Liver (tissue), 9 donors: ENCODE results near the gene LLPH. TPM values are rescaled to one million over a fixed set of nuclear protein-coding genes. Genes with fewer than 3 reads are reported as not detected.

Experiments used
- DNase-seq: peaks from one replicate; pipeline ENCODE4 v3.0.0-alpha.2; 2017; ENCODE audit warnings: low spot score
- H3K27ac ChIP-seq, 2 donors: one replicate each; pipeline ENCODE4 v1.7.0; 2013; ENCODE audit warnings: inconsistent platforms in 2 of 2, low read length in 2 of 2, control low read depth in 1 of 2, low read depth in 1 of 2, mild to moderate bottlenecking in 1 of 2
- H3K27me3 ChIP-seq, 4 donors: one replicate each; pipeline versions ENCODE4 v1.6.1 to v1.7.0; 2013; ENCODE audit warnings: low read length in 3 of 4, inconsistent platforms in 1 of 4, mild to moderate bottlenecking in 1 of 4, moderate library complexity in 1 of 4; ENCODE audit not compliant: control insufficient read depth in 4 of 4, insufficient read depth in 4 of 4
- H3K36me3 ChIP-seq, 4 donors: one replicate each; pipeline versions ENCODE4 v1.6.1 to v1.7.0; 2013; ENCODE audit warnings: low read length in 3 of 4, mild to moderate bottlenecking in 3 of 4, low read depth in 1 of 4, moderate library complexity in 1 of 4; ENCODE audit not compliant: control insufficient read depth in 4 of 4, insufficient read depth in 3 of 4
- H3K4me1 ChIP-seq, 4 donors: one replicate each; pipeline versions ENCODE4 v1.6.1 to v1.7.0; 2013; ENCODE audit warnings: low read length in 3 of 4, mild to moderate bottlenecking in 3 of 4, moderate library complexity in 1 of 4; ENCODE audit not compliant: control insufficient read depth in 4 of 4, insufficient read depth in 4 of 4
- H3K4me3 ChIP-seq, 3 donors: one replicate each; pipeline versions ENCODE4 v1.6.1 to v1.7.0; 2013; ENCODE audit warnings: low read length in 3 of 3, control low read depth in 1 of 3, low read depth in 1 of 3, mild to moderate bottlenecking in 1 of 3
- H3K9ac ChIP-seq, 2 donors: one replicate each; pipeline ENCODE4 v1.7.0; 2013; ENCODE audit warnings: low read length in 2 of 2, mild to moderate bottlenecking in 2 of 2, moderate library complexity in 2 of 2, control low read depth in 1 of 2, low read depth in 1 of 2
- H3K9me3 ChIP-seq, 4 donors: one replicate each; pipeline versions ENCODE4 v1.6.1 to v1.7.0; 2013; ENCODE audit warnings: low read length in 3 of 4; ENCODE audit not compliant: control insufficient read depth in 4 of 4
- ATF3 ChIP-seq: IDR thresholded peaks from 2 replicates; pipeline ENCODE4 v1.6.1; 2016; ENCODE audit warnings: antibody characterized with exemption
- CTCF ChIP-seq: fragments of 150-350 bp; IDR thresholded peaks from 2 replicates; pipeline ENCODE4 v1.5.1; 2017; ENCODE audit warnings: improper control_type of control experiment, low read depth, low read length; ENCODE audit not compliant: missing input control
- EGR1 ChIP-seq, 2 donors: IDR thresholded peaks; 2 replicates each; pipeline ENCODE4 v1.6.1; 2016 to 2018; ENCODE audit warnings: antibody characterized with exemption in 2 of 2, low read depth in 2 of 2
- FOXA1 ChIP-seq: IDR thresholded peaks from 2 replicates; pipeline ENCODE4 v1.6.1; 2016; ENCODE audit warnings: antibody characterized with exemption
- FOXA2 ChIP-seq: IDR thresholded peaks from 2 replicates; pipeline ENCODE4 v1.6.1; 2016; ENCODE audit warnings: antibody characterized with exemption
- GABPA ChIP-seq, 2 donors: IDR thresholded peaks in 1 of 2; conservative IDR thresholded peaks in 1 of 2; 2 replicates each; pipeline ENCODE4 v1.6.1; 2016; ENCODE audit warnings: antibody characterized with exemption in 2 of 2, mild to moderate bottlenecking in 1 of 2, moderate library complexity in 1 of 2
- HNF4A ChIP-seq, 2 donors: conservative IDR thresholded peaks; 2 replicates each; pipeline ENCODE4 v1.6.1; 2016; ENCODE audit warnings: antibody characterized with exemption in 2 of 2, mild to moderate bottlenecking in 2 of 2
- HNF4G ChIP-seq: IDR thresholded peaks from 2 replicates; pipeline ENCODE4 v1.6.1; 2016; ENCODE audit warnings: antibody characterized with exemption
- JUND ChIP-seq, 2 donors: IDR thresholded peaks; 2 replicates each; pipeline ENCODE4 v1.6.1; 2016; ENCODE audit warnings: antibody characterized with exemption in 2 of 2
- MAX ChIP-seq: IDR thresholded peaks from 2 replicates; pipeline ENCODE4 v1.6.1; 2016; ENCODE audit warnings: antibody characterized with exemption
- RAD21 ChIP-seq, 2 donors: IDR thresholded peaks; 2 replicates each; pipeline ENCODE4 v1.6.1; 2016; ENCODE audit warnings: antibody characterized with exemption in 2 of 2, mild to moderate bottlenecking in 2 of 2
- REST ChIP-seq: IDR thresholded peaks from 2 replicates; pipeline ENCODE4 v1.6.1; 2016; ENCODE audit warnings: antibody characterized with exemption, mild to moderate bottlenecking
- RXRA ChIP-seq, 2 donors: IDR thresholded peaks; 2 replicates each; pipeline ENCODE4 v1.6.1; 2017 to 2018; ENCODE audit warnings: antibody characterized with exemption in 2 of 2, mild to moderate bottlenecking in 1 of 2
- SP1 ChIP-seq: IDR thresholded peaks from 2 replicates; pipeline ENCODE4 v1.6.1; 2018; ENCODE audit warnings: antibody characterized with exemption, mild to moderate bottlenecking
- TAF1 ChIP-seq: conservative IDR thresholded peaks from 2 replicates; pipeline ENCODE4 v1.6.1; 2016; ENCODE audit warnings: antibody characterized with exemption, mild to moderate bottlenecking
- ZBTB33 ChIP-seq: IDR thresholded peaks from 2 replicates; pipeline ENCODE4 v1.6.1; 2016; ENCODE audit warnings: antibody characterized with exemption
- whole genome bisulfite sequencing: extraction: QIAGEN DNeasy Blood & Tissue Kit; methylation state at CpG from one replicate; pipeline ENCODE4 v1.1.7; 2013; 5-methylcytosine and 5-hydroxymethylcytosine counted together
- polyA plus RNA-seq, 2 donors: library from polyadenylated mRNA; stranded (reverse) in 1 of 2; unstranded in 1 of 2; fragments of 200-250 nt in 1 of 2; fragments of >200 nt in 1 of 2; fragmentation: Nextera tagmentation in 1 of 2; extraction: Ambion mirVana in 1 of 2; gene quantifications; one replicate each; pipeline versions ENCODE4 v1.2.1 to v1.2.3, GENCODE V29; 2013 to 2015
- total RNA-seq, 2 donors: library from RNA; depleted of rRNA; stranded (reverse); fragments of >200 nt; gene quantifications; one replicate each; pipeline ENCODE4 v1.2.3, GENCODE V29; 2014
- donor health status: healthy.
- donor health status: healthy.
- donor health status: healthy.
- donor health status: healthy.
- donor health status: healthy.

Gene LLPH
- total and polyA plus RNA-seq, 4 donors = 2.6 to 18.1 (median 6.6) TPM

GRCh38 chr12:66066929-66067523 lies 63.5 kb downstream of the LLPH start:
- DNase-seq = no peak
- H3K9ac ChIP-seq = no peak overlapping the region
- TF ChIP-seq GABPA (IDR thresholded peaks at IDR 0.05 in 1 of 2, conservative IDR thresholded peaks at IDR 0.05 in 1 of 2) (no peak), SP1 (no peak), MAX (no peak), FOXA1 (no peak), RAD21 (IDR thresholded peaks at IDR 0.05) (no peak), TAF1 (no peak), ATF3 (no peak), REST (no peak), FOXA2 (no peak), CTCF (no peak), EGR1 (IDR thresholded peaks at IDR 0.05; ENCODE audit: low read depth in 2 of 2) (no peak), ZBTB33 (no peak), JUND (IDR thresholded peaks at IDR 0.05) (no peak), RXRA (IDR thresholded peaks at IDR 0.05) (no peak), HNF4G (no peak), HNF4A (conservative IDR thresholded peaks at IDR 0.05) (no peak)
- H3K27ac ChIP-seq = no peak overlapping the region
- H3K36me3 ChIP-seq = no peaks in the 10 kb centered on the region
- H3K4me3 ChIP-seq = no peak overlapping the region
- 65% methylated on average over 3 of the region's 3 CpGs for WGBS
- no peaks in the 10 kb centered on the region for H3K9me3 ChIP-seq
- H3K4me1 ChIP-seq = no peaks in the 10 kb centered on the region
- H3K27me3 ChIP-seq = no peaks in the 10 kb centered on the region

Other genes with a start within 250 kb of the LLPH start
- gene TMBIM4, start 39.2 kb upstream of the LLPH start, total RNA-seq = 10 to 100 TPM; 58.6 to 63.1 TPM
- gene TMBIM4, start 39.2 kb upstream of the LLPH start, polyA plus RNA-seq = 100 to 1,000 TPM; 140 to 154 TPM
- 1 to 10 TPM; 5.6 to 8.6 TPM for gene IRAK3, start 58.5 kb upstream of the LLPH start, total RNA-seq
- gene IRAK3, start 58.5 kb upstream of the LLPH start, polyA plus RNA-seq = 1 to 10 TPM; 1.1 to 1.3 TPM
- gene HELB, start 171.7 kb upstream of the LLPH start, total RNA-seq = 1 to 10 TPM; 4.3 to 8.0 TPM
- 1 to 10 TPM in 1 of 2 donors, under 1 TPM in 1; 0.18 to 1.6 TPM for gene HELB, start 171.7 kb upstream of the LLPH start, polyA plus RNA-seq